Right lobe of liver (tissue), 6 donors: ENCODE results near the gene ASB16. TPM values are rescaled to one million over a fixed set of nuclear protein-coding genes. Genes with fewer than 3 reads are reported as not detected.

Experiments used
- ATAC-seq, 4 donors: fragments of 200-7000 bp; cut with Tn5 transposase; one replicate each; pipeline ENCODE4 v1.9.1; 2020; ENCODE audit warnings: mild to moderate bottlenecking in 4 of 4, moderate library complexity in 4 of 4
- DNase-seq, 3 donors: peaks; one replicate each; pipeline ENCODE4 v3.0.0-alpha.2; 2020
- H3K27ac ChIP-seq, 3 donors: fragments of 200-600 bp; one replicate each; pipeline ENCODE4 v1.8.0; 2022
- H3K27me3 ChIP-seq, 2 donors: fragments of 200-600 bp; one replicate each; pipeline ENCODE4 v1.8.0; 2022
- H3K36me3 ChIP-seq, 4 donors: fragments of 200-600 bp; sonication (generic) in 1 of 4; one replicate each; pipeline versions ENCODE4 v1.5.1 to v1.8.0; 2017 to 2022; ENCODE audit warnings: control low read depth in 1 of 4
- H3K4me1 ChIP-seq, 4 donors: fragments of 200-600 bp; sonication (generic) in 1 of 4; one replicate each; pipeline versions ENCODE4 v1.5.1 to v1.8.0; 2017 to 2022; ENCODE audit warnings: control low read depth in 1 of 4
- H3K4me3 ChIP-seq, 3 donors: fragments of 200-600 bp; one replicate each; pipeline ENCODE4 v1.8.0; 2022
- H3K9me3 ChIP-seq, 4 donors: fragments of 200-600 bp; sonication (generic) in 1 of 4; one replicate each; pipeline versions ENCODE4 v1.5.1 to v1.8.0; 2017 to 2022; ENCODE audit warnings: control low read depth in 1 of 4
- POLR2A ChIP-seq: fragments of 450-650 bp; IDR thresholded peaks from one replicate; pipeline ENCODE4 v1.6.1; 2017; ENCODE audit warnings: antibody characterized with exemption, mild to moderate bottlenecking
- WGBS: methylation state at CpG from one replicate; pipeline ENCODE4 v1.1.6; 2018; ENCODE audit warnings: low coverage, low lambda C conversion rate; ENCODE audit not compliant: insufficient coverage; ENCODE audit errors: missing lambda C conversion rate; 5-methylcytosine and 5-hydroxymethylcytosine counted together
- intact Hi-C, 2 donors: fragments of 100-400 bp; cut with DNase I; formaldehyde crosslinking; loops; one replicate each; pipeline versions ENCODE4 v1.11.2 to v1.14.1; 2022
- total RNA-seq, 6 experiments: library from RNA; depleted of rRNA in 2 of 6; stranded (reverse); fragments of >200 nt in 2 of 6; fragmentation: NEBNext Ultra II Directional in 3 of 6; extraction: Animal tissue kit (Norgen Biotek cat#: 25700) in 3 of 6; gene quantifications; one replicate each; pipeline versions ENCODE4 v1.1.0 to v1.2.4, GENCODE V29; 2016 to 2023
- TF ChIP-seq, protein P1 (sequence below), 4 donors: fragments of 200-600 bp in 3 of 4; fragments of 450-650 bp in 1 of 4; IDR thresholded peaks; one replicate each; pipeline versions ENCODE4 v1.5.1 to v1.8.0; 2016 to 2022; ENCODE audit warnings: antibody characterized with exemption in 4 of 4, mild to moderate bottlenecking in 2 of 4
- donor health status: DM: no; HTN: yes; CAD: no.
- donor health status: DM: no; HTN: no; CAD: no.
- donor health status: DM: no; HTN: no; CAD: no.
- donor health status: DM: no; HTN: yes; CAD: no.
- donor health status: DM: no; HTN: yes; CAD: no.

Gene ASB16
- total RNA-seq, 6 experiments from 2014 or later, result 1.5 TPM; not detected in 5

DNA sequence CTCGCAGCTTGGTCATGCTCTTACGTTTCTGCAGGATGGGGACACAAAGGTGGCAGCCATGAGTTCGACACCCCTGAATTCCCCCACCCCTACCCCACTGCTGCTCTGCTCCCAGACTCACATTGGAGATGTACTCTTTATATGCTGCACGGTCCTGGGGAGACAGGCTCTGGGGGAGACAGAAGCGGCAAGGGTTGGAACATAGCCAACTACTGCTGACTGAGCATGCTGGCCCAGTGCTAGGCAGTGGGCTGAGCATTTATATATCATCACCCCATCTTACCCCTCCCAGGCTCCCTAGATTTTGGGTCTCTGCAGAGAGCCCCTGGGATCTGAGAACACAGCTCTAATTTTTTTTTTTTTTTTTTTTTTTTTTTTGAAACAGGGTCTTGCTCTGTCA, 37.2 kb downstream of the ASB16 start:
- Histone ChIP-seq H3K9me3 (no peaks in the 10 kb centered on the region), H3K27ac (no peak overlapping the region), H3K27me3 (no peaks in the 10 kb centered on the region), H3K4me3 (no peak overlapping the region), H3K36me3 (peaks cover 0 to 42% (median 15%) of the 10 kb centered on the region in 4 donors), H3K4me1 (peaks cover 0 to 7% (median 0%) of the 10 kb centered on the region in 4 donors)
- no peak for DNase-seq
- no peak for TF ChIP-seq POLR2A
- TF ChIP-seq, protein P1, sequence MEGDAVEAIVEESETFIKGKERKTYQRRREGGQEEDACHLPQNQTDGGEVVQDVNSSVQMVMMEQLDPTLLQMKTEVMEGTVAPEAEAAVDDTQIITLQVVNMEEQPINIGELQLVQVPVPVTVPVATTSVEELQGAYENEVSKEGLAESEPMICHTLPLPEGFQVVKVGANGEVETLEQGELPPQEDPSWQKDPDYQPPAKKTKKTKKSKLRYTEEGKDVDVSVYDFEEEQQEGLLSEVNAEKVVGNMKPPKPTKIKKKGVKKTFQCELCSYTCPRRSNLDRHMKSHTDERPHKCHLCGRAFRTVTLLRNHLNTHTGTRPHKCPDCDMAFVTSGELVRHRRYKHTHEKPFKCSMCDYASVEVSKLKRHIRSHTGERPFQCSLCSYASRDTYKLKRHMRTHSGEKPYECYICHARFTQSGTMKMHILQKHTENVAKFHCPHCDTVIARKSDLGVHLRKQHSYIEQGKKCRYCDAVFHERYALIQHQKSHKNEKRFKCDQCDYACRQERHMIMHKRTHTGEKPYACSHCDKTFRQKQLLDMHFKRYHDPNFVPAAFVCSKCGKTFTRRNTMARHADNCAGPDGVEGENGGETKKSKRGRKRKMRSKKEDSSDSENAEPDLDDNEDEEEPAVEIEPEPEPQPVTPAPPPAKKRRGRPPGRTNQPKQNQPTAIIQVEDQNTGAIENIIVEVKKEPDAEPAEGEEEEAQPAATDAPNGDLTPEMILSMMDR (IDR thresholded peaks at IDR 0.05), result no peak
- ATAC-seq, result no peak
- WGBS, result 90% methylated on average over 2 of the region's 5 CpGs
- intact Hi-C loops, result no loop called here

DNA sequence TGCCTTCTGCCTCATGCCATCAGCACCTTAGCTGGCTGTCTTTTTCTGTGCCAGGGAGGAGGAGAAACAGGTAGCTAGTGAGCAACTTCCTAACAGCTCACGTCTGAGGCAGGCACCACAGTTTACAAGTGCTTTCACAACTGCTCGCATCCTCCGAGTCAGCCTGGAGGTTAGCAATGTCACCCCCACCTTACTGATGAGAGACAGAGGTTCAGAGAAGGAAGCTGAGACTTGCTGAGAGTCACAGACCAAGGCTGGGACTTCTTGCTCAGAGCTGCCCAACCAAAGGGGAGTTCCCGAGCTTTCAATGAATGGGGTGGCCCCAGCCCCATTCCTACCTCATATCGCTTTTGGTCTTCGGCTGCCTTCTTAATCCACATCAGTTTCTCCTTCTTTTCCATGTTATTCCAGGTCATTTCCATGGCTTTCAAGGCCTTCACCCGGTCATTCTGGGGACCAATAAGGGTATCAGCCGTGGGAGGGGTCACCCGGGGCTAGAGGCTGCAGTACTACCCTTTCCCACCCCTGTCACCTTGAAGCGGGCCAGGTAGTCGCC, 39.4 kb downstream of the ASB16 start:
- no peak overlapping the region for H3K4me3 ChIP-seq
- no peak for ATAC-seq

DNA sequence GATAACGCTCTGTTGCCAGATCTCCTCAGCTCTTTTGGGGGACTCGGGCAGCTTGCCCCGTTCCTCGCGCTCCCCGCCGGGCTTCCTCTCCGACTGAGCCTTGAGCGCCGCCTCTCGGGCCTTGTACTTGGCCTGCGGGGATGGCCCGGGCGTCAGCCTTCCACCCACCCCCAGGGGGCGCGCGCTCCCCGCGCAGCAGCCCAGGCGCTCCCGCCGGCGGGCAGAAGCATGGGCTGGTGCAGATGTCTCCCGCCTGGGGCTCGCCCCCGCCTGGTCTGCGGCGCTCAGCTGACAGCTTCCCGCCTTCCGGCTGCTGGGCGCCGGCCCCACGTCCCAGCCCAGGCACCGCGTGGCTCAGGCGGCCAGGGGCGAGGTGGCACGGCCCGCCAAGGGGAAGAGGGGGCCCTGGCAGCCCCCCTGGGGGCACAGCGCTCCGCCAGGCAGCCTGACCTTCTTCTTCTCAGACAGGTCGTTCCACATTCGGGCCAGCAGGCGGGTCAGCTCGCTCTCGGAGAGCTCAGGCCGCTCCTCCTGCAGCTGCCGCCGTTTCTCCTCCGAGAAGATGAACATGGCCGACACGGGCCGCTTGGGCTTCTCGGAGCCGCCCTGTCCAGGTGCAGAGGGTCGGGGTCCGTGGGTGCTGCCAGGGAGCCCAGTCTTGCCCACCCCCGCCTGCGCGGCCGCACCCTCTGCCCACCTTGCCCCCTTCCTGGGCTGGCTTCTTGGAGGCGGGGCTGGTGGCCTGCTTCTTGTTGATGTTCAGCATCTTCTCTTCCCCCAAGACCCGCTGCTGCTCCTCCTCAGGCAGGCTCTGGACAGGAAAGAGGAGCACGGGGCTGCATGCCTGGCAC, 40.1 kb downstream of the ASB16 start:
- no peak overlapping the region for H3K27ac ChIP-seq
- no peaks in the 10 kb centered on the region for H3K9me3 ChIP-seq
- WGBS, result 0% methylated on average over 2 of the region's 64 CpGs
- H3K4me1 ChIP-seq, result peaks cover 0 to 7% (median 0%) of the 10 kb centered on the region in 4 donors
- no peak overlapping the region for H3K4me3 ChIP-seq
- H3K36me3 ChIP-seq, result peaks cover 2 to 61% (median 25%) of the 10 kb centered on the region in 4 donors
- H3K27me3 ChIP-seq, result no peaks in the 10 kb centered on the region
- no peak for TF ChIP-seq POLR2A
- TF ChIP-seq, protein P1 (IDR thresholded peaks at IDR 0.05), result peak; percentile 98 to 99 (median 98)
- intact Hi-C loops, result loop anchor here (5.0 to 10.0 kb wide), 2 partner anchors 112 to 144 kb away; partner anchors contain the start of gene SLC25A39 (in 2 of the 2)
- ATAC-seq (peak; percentile 92 to 99 (median 94)), DNase-seq (peak; percentile 89 to 91 (median 90))

More for the DNA sequence above, 39.4 kb downstream of the ASB16 start:
- intact Hi-C loops, result loop anchor here (5.0 to 10.0 kb wide), 2 partner anchors 112 to 145 kb away; partner anchors contain the start of gene SLC25A39 (in 2 of the 2)
- TF ChIP-seq POLR2A, result no peak
- Histone ChIP-seq H3K4me1 (peaks cover 0 to 7% (median 0%) of the 10 kb centered on the region in 4 donors), H3K9me3 (no peaks in the 10 kb centered on the region), H3K36me3 (peaks cover 1 to 54% (median 20%) of the 10 kb centered on the region in 4 donors), H3K27me3 (no peaks in the 10 kb centered on the region), H3K27ac (no peak overlapping the region)
- DNase-seq, result no peak
- WGBS, result 41% methylated on average over 8 of the region's 11 CpGs

DNA sequence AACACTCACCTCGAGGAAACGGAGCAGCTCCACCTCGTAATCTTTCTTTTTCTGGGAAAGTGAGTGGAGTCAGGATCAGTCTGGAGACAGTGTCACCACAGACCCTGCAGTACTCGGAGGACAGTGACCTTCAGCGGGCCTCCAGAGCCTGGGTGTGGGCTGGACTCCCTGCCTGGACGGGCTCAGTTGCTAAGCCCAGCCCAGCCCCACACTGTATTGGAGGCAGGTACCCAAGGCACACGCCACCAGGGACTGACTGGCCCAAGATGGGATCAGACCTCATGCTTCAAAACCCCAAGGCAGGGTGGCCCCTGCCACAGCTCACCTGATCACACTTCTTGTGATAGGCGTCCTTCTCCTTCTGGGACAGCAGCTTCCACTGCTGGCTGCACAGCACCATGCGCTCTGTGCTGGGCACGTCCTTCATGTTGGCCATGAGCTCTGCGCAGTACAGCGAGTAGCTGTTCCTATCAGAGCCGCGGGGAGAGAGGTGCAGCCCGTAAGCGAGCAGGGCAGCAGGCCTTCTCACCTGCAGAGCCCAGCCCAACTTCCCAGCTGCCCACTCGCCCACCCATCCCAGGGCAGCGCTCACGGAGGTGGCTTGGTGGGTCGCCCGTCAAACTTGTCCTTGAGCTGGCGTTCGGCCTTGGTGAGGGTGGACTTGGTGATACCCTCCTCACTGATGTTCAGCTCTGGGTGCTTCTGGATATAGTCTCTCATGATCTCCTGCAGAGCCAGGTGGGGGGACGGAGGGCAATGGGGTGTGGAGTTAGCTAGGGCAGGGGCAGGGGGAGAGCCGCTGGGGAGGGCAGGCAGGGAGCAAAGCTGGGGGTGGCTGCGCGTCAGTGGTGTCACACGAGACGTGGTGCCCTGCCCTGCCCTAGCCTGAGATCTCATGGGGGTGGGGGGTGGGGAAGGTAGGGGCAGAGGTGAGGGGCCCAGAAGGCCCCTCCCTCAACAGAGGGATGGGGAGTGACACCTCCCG, 41.1 kb downstream of the ASB16 start:
- Histone ChIP-seq H3K4me3 (no peak overlapping the region), H3K4me1 (peaks cover 0 to 7% (median 0%) of the 10 kb centered on the region in 4 donors), H3K27me3 (no peaks in the 10 kb centered on the region), H3K36me3 (peaks cover 9 to 71% (median 34%) of the 10 kb centered on the region in 4 donors), H3K27ac (no peak overlapping the region), H3K9me3 (no peaks in the 10 kb centered on the region)
- TF ChIP-seq, protein P1 (IDR thresholded peaks at IDR 0.05), result no peak
- no peak for TF ChIP-seq POLR2A
- ATAC-seq, result no peak
- no peak for DNase-seq
- 60% methylated on average over 1 of the region's 30 CpGs for WGBS
- intact Hi-C loops, result loop anchor here (5.0 to 10.0 kb wide), 2 partner anchors 111 to 143 kb away; partner anchors contain the start of gene SLC25A39 (in 2 of the 2)
